OCI-LY1 (cell line): Measurements from ENCODE around the gene COL16A1.

ENCODE experiments used
- EZH2 ChIP-seq: fragments of 200-600 bp; sonication (generic), shearing (Covaris generic); IDR thresholded peaks from 2 replicates; pipeline ENCODE4 v1.8.0; 2017; ENCODE audit warnings: borderline replicate concordance, mixed run types, mild to moderate bottlenecking, antibody characterized with exemption, low read length, moderate library complexity, mixed read lengths
- TF ChIP-seq, protein P1 (sequence below): fragments of 200-600 bp; sonication (generic), shearing (Covaris generic); IDR thresholded peaks from 2 replicates; pipeline ENCODE4 v1.5.1; 2017; ENCODE audit warnings: mild to moderate bottlenecking, antibody characterized with exemption, low read length, moderate library complexity, mixed read lengths

DNA sequence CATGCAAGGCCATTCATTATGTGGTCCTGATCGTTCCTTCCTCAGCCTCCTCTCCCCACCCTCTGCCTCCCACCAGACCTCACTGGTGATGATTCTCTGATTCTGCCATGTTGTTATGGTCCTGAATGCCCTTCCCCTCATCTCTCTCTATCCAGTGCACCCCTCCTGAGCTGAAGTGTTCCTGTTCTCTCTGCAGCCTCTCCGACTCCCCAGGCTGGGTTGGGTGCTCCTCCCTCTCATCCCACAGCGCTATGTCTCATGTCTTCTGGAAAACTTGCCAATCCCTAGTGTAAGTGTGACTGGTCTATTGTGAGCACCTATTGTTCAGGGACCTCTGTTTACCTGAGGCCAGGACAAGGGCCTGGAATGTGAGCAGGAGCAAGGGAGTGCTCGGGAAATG lies 48.1 kb downstream of the COL16A1 start:
- TF ChIP-seq, protein P1, sequence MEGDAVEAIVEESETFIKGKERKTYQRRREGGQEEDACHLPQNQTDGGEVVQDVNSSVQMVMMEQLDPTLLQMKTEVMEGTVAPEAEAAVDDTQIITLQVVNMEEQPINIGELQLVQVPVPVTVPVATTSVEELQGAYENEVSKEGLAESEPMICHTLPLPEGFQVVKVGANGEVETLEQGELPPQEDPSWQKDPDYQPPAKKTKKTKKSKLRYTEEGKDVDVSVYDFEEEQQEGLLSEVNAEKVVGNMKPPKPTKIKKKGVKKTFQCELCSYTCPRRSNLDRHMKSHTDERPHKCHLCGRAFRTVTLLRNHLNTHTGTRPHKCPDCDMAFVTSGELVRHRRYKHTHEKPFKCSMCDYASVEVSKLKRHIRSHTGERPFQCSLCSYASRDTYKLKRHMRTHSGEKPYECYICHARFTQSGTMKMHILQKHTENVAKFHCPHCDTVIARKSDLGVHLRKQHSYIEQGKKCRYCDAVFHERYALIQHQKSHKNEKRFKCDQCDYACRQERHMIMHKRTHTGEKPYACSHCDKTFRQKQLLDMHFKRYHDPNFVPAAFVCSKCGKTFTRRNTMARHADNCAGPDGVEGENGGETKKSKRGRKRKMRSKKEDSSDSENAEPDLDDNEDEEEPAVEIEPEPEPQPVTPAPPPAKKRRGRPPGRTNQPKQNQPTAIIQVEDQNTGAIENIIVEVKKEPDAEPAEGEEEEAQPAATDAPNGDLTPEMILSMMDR, result no peak
- no peak for TF ChIP-seq EZH2
